ENCODE measurements around the gene LIPT2.

- no peak for TF ChIP-seq CTCF (IDR thresholded peaks at IDR 0.05; ENCODE audit: low read depth, low read length, poor library complexity, severe bottlenecking)
- no peak for TF ChIP-seq EZH2phosphoT487 (IDR thresholded peaks at IDR 0.05; ENCODE audit: borderline replicate concordance, low read length)
Measured at GRCh38 chr11:74535371-74536160, 42.0 kb upstream of the LIPT2 start.
